GM12875 (cell line): Measurements from ENCODE around the gene TCF12.

ENCODE experiments used
- H3K4me3 ChIP-seq: one replicate; pipeline ENCODE4 v1.5.1; 2011; ENCODE audit warnings: low read depth, low read length, control low read depth
- CTCF ChIP-seq: IDR thresholded peaks from 2 replicates; pipeline ENCODE4 v1.5.1; 2011; ENCODE audit warnings: low read depth, mild to moderate bottlenecking, control low read depth, inconsistent platforms, low read length, moderate library complexity, borderline replicate concordance; ENCODE audit not compliant: insufficient read depth

Gene TCF12

DNA sequence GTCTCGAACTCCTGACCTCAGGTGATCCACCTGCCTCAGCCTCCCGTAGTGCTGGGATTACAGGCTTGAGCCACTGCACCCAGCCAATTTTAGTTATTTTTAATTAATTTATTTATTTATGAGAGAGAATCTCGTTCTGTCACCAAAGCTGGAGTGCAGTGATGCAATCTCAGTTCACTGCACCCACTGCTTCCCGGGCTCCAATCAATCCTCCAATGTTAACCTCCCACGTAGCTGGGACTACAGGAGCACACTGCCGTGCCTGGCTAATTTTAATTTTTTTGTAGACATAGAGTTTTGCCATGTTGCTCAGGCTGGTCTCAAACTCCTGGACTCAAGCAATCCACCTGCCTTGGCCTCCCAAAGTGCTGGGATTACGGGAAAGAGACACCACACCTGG lies 137.9 kb downstream of the TCF12 start:
- no peak overlapping the region for H3K4me3 ChIP-seq
- TF ChIP-seq CTCF = no peak

- no peak for TF ChIP-seq CTCF
- H3K4me3 ChIP-seq = no peak overlapping the region
These were observed 138.9 kb downstream of the TCF12 start for GRCh38 chr15:57057134-57057930.

- H3K4me3 ChIP-seq = no peak overlapping the region
- no peak for TF ChIP-seq CTCF
These were observed 140.7 kb downstream of the TCF12 start for GRCh38 chr15:57059026-57059660.

GRCh38 chr15:57060799-57061198 lies 142.4 kb downstream of the TCF12 start:
- no peak overlapping the region for H3K4me3 ChIP-seq
- TF ChIP-seq CTCF = no peak

DNA sequence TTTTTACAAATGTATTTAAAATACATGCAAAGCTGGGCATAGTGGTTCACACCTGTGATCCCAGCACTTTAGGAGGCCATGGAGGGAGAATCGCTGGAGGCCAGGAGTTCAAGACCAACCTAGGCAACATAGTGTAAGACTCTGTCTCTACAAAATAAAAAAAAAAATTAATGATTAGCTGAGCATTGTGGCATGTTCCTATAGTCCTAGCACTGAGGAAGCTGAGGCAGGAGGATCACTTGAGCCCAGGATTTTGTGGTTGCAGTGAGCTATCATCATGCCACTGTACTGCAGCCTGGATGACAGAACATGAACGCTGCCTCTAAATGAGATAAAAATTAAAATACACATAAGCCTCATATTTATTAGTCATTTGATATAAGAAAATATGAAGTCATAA lies 142.8 kb downstream of the TCF12 start:
- no peak overlapping the region for H3K4me3 ChIP-seq
- no peak for TF ChIP-seq CTCF

- no peak for TF ChIP-seq CTCF
- H3K4me3 ChIP-seq = no peak overlapping the region
These were observed 143.3 kb downstream of the TCF12 start for GRCh38 chr15:57061696-57062095.

- no peak for TF ChIP-seq CTCF
- H3K4me3 ChIP-seq = no peak overlapping the region
These were observed 145.6 kb downstream of the TCF12 start for GRCh38 chr15:57064033-57064432.
